Measurements from ENCODE around the gene CYP1A2. TPM values are rescaled to one million over a fixed set of nuclear protein-coding genes. Genes with fewer than 3 reads are reported as not detected.

CYP1A2 gene
- total and polyA plus RNA-seq, 9 of the 15 experiments (the other 6 are each of a cell fraction or from before 2014, with no cell fraction given), result not detected

DNA sequence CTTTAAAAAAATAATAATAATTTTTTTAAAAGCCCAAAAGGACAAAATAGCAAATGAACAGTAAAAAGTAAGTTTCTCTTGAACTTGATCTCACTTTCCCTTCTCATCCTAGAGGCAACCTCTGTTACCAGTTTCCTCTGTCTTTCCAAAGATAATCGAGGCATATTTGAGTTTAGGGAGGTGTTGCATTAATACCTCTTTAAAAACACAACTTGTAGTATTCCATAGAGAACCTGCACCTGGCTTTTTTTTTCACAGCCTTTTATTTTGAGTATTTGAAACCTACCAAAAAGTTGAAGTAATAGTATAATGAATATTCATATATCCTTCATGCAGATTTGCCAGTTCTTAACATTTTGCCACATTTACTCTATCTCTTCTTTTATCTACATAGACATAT lies 42.4 kb downstream of the CYP1A2 start:
- TF ChIP-seq KHSRP (IDR thresholded peaks at IDR 0.05), result no peak
- TF ChIP-seq NUFIP1 (IDR thresholded peaks at IDR 0.05; ENCODE audit: partially characterized antibody), result no peak
- TF ChIP-seq ZNF830 (CRISPR knock-in tag; IDR thresholded peaks at IDR 0.05), result no peak
- no peak for TF ChIP-seq ZNF764 (CRISPR knock-in tag; IDR thresholded peaks at IDR 0.05; ENCODE audit: low read depth)
- TF ChIP-seq KLF16 (IDR thresholded peaks at IDR 0.05), result no peak
- TF ChIP-seq, protein P1, sequence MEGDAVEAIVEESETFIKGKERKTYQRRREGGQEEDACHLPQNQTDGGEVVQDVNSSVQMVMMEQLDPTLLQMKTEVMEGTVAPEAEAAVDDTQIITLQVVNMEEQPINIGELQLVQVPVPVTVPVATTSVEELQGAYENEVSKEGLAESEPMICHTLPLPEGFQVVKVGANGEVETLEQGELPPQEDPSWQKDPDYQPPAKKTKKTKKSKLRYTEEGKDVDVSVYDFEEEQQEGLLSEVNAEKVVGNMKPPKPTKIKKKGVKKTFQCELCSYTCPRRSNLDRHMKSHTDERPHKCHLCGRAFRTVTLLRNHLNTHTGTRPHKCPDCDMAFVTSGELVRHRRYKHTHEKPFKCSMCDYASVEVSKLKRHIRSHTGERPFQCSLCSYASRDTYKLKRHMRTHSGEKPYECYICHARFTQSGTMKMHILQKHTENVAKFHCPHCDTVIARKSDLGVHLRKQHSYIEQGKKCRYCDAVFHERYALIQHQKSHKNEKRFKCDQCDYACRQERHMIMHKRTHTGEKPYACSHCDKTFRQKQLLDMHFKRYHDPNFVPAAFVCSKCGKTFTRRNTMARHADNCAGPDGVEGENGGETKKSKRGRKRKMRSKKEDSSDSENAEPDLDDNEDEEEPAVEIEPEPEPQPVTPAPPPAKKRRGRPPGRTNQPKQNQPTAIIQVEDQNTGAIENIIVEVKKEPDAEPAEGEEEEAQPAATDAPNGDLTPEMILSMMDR (IDR thresholded peaks at IDR 0.05 in 2 of 3, conservative IDR thresholded peaks at IDR 0.05 in 1 of 3; ENCODE audit: insufficient read depth in 2 of 3, low read depth in 1 of 3, low read length in 3 of 3), result no peak
- TF ChIP-seq TAL1 (IDR thresholded peaks at IDR 0.05), result no peak
- no peak for TF ChIP-seq KLF6 (CRISPR knock-in tag; IDR thresholded peaks at IDR 0.05; ENCODE audit: borderline replicate concordance)
- no peak for TF ChIP-seq ZNF76 (CRISPR knock-in tag; IDR thresholded peaks at IDR 0.05; ENCODE audit: borderline replicate concordance)
- in situ Hi-C loops (cut with MboI), result no loop called here

More for the DNA sequence above, 42.4 kb downstream of the CYP1A2 start:
- no peaks in the 10 kb centered on the region for H3K9me1 ChIP-seq (ENCODE audit: control insufficient read depth, insufficient read depth, low read length)
- intact Hi-C loops (cut with micrococcal nuclease), result no loop called here
- ChIA-PET CTCF (ENCODE audit: low intra/inter-chr PET ratio) (no interaction called here), POLR2A (interaction anchor here (0.6 kb wide), 1 partner anchor 279 kb away, joined by 3 read pairs; no protein-coding TSS in a partner anchor)
- H3K4me2 ChIP-seq (ENCODE audit: insufficient read depth, low read length), result no peak overlapping the region
- ATAC-seq, result no peak
- no peak overlapping the region for H2AFZ ChIP-seq (ENCODE audit: low read depth, low read length)
- no peak overlapping the region for H3K27ac ChIP-seq (ENCODE audit: extremely low read depth, low read depth, low read length)
- no peak for DNase-seq (ENCODE audit: extremely low read depth in 1 of 4, low spot score in 3 of 4)
- H3K79me2 ChIP-seq (ENCODE audit: control insufficient read depth, insufficient read depth, low read length), result peaks cover 71% of the 10 kb centered on the region
- no peak for FAIRE-seq
- peaks cover 24 to 46% of the 10 kb centered on the region in 2 experiments for H3K4me1 ChIP-seq (replicated peaks in 1 of 2; ENCODE audit: control insufficient read depth in 2 of 2, insufficient read depth in 2 of 2, low read length in 2 of 2)
- peaks cover 73% of the 10 kb centered on the region; the same call in 2 of the 3 replicates for H3K36me3 ChIP-seq (ENCODE audit: control insufficient read depth, insufficient read depth, low read length)
- WGBS (ENCODE audit: insufficient coverage, low coverage, missing lambda C conversion rate), result 65% methylated on average over 1 of the region's 1 CpG
- peaks cover 37% of the 10 kb centered on the region for H4K20me1 ChIP-seq (replicated peaks; ENCODE audit: control insufficient read depth, insufficient read depth, low read length)
- no peak overlapping the region for H3K9ac ChIP-seq (ENCODE audit: insufficient read depth in 1 of 2, low read depth in 2 of 2, low read length in 2 of 2)
- H3K4me3 ChIP-seq, result no peak overlapping the region
- no peaks in the 10 kb centered on the region for H3K27me3 ChIP-seq (ENCODE audit: control insufficient read depth in 2 of 2, insufficient read depth in 2 of 2, low read length in 2 of 2)
- H3K9me3 ChIP-seq (replicated peaks; ENCODE audit: control insufficient read depth, insufficient read depth, low read depth, low read length), result no peaks in the 10 kb centered on the region
- BruUV-seq (replicated peaks), result no TSS peak

All from K562 (cell line).